ENCODE results near the gene LEAP2. TPM values are rescaled to one million over a fixed set of nuclear protein-coding genes. Genes with fewer than 3 reads are reported as not detected.

Gene LEAP2
- polyA plus RNA-seq, 1 of the 3 experiments (the other 2 are of a cell fraction) = 0.64 TPM

DNA sequence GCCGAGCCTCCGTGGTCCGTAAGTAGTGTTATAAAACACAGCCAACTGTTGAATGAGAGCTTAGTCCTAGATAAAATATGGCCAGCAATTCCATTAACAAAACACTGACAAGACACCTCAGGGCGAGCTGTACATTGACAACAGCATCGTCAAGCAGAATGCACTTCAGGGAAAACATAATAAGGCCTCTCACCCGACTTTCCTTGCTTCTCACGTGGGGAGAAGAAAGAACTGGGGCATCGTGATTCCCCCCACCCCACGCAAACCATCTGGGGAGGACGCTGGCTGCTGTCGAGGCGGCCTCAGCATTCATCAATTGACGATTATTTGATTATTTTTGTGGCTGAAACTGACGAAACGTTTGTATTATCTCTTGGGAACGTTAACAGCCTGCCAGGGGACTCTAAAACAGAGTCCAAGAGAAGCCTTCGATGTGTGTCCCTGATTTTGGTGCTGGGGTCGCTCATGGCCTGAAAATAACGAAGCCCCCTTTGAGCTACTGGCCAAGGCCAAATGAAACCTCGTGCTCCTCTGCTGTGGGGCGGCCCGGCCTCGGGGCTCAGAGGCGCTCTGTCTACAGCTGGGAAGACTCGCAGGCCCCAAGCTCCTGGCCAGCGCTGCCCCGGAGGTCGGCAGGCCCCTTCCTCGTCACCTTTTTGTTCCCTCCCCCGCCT, 7.7 kb upstream of the LEAP2 start:
- H3K4me2 ChIP-seq = peak overlapping the region; percentile 83
- no peaks in the 10 kb centered on the region for H4K20me1 ChIP-seq (ENCODE audit: insufficient read depth)
- WGBS (ENCODE audit: low lambda C conversion rate) = 64% methylated on average over 20 of the region's 30 CpGs
- peaks cover 15 to 21% of the 10 kb centered on the region in 2 experiments for H3K36me3 ChIP-seq (replicated peaks in 1 of 2; ENCODE audit: control insufficient read depth in 1 of 2, insufficient read depth in 2 of 2, low read length in 1 of 2)
- H3K9me3 ChIP-seq = no peaks in the 10 kb centered on the region
- peak; percentile 32 for DNase-seq
- H3K4me3 ChIP-seq (ENCODE audit: low read depth in 2 of 2, low read length in 1 of 2) = peak overlapping the region; percentile 78 to 99
- H3F3A ChIP-seq (replicated peaks; ENCODE audit: insufficient read depth) = peaks cover 4% of the 10 kb centered on the region
- H3K79me2 ChIP-seq (ENCODE audit: insufficient read depth) = peaks cover 18% of the 10 kb centered on the region
- peak overlapping the region; percentile 89 for H2AFZ ChIP-seq (ENCODE audit: low read depth)
- TF ChIP-seq ELF1 (IDR thresholded peaks at IDR 0.05) (no peak), GATA2 (CRISPR knock-in tag; IDR thresholded peaks at IDR 0.05) (no peak), MXI1 (IDR thresholded peaks at IDR 0.05; ENCODE audit: low read depth, low read length) (no peak), EP300 (IDR thresholded peaks at IDR 0.05; ENCODE audit: borderline replicate concordance in 1 of 2, low read depth in 1 of 2, low read length in 1 of 2) (0 out of 4 replicates have a peak, but pooled peaks of 1 of the 2 experiments have one; percentile 6), NFIC (IDR thresholded peaks at IDR 0.05; ENCODE audit: borderline replicate concordance) (no peak), FOXJ3 (CRISPR knock-in tag; IDR thresholded peaks at IDR 0.05) (no peak)
- TF ChIP-seq, protein P1, sequence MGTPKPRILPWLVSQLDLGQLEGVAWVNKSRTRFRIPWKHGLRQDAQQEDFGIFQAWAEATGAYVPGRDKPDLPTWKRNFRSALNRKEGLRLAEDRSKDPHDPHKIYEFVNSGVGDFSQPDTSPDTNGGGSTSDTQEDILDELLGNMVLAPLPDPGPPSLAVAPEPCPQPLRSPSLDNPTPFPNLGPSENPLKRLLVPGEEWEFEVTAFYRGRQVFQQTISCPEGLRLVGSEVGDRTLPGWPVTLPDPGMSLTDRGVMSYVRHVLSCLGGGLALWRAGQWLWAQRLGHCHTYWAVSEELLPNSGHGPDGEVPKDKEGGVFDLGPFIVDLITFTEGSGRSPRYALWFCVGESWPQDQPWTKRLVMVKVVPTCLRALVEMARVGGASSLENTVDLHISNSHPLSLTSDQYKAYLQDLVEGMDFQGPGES (IDR thresholded peaks at IDR 0.05; ENCODE audit: low read depth, low read length) = no peak
- peak overlapping the region; percentile 86 for H3K9ac ChIP-seq
- H3K27me3 ChIP-seq (ENCODE audit: insufficient read depth) = no peaks in the 10 kb centered on the region
- peak overlapping the region; percentile 73 to 92 for H3K27ac ChIP-seq (ENCODE audit: low read depth in 2 of 2, low read length in 1 of 2)
- peaks cover 7 to 14% of the 10 kb centered on the region in 2 experiments; a peak in 3 of 4 replicates for H3K4me1 ChIP-seq (ENCODE audit: control insufficient read depth in 1 of 2, insufficient read depth in 2 of 2, low read depth in 1 of 2, low read length in 1 of 2)
- ChIA-PET POLR2A (interaction anchor here (1.0 to 1.9 kb wide), 7 partner anchors 11 to 186 kb away, joined by 3 to 9 read pairs (median 3); partner anchors contain the start of genes CCNI2, HSPA4 and SHROOM1), CTCF (interaction anchor here (0.8 to 11.1 kb wide), 7 partner anchors 17 to 339 kb away, joined by 3 to 75 read pairs (median 8); partner anchors contain the start of genes KIF3A and SHROOM1)
- H3K9me2 ChIP-seq = no peaks in the 10 kb centered on the region

- Histone ChIP-seq H3K4me2 (peak within 1 kb of the TSS; percentile 83), H4K20me1 (ENCODE audit: insufficient read depth) (no peaks in the 10 kb centered on the region), H3K79me2 (ENCODE audit: insufficient read depth) (peaks cover 18% of the 10 kb centered on the region), H3K36me3 (replicated peaks in 1 of 2; ENCODE audit: control insufficient read depth in 1 of 2, insufficient read depth in 2 of 2, low read length in 1 of 2) (peaks cover 15 to 25% of the 10 kb centered on the region in 2 experiments), H3K27ac (ENCODE audit: low read depth in 2 of 2, low read length in 1 of 2) (peak within 1 kb of the TSS; percentile 73 to 92), H3K9me3 (no peaks in the 10 kb centered on the region), H3F3A (replicated peaks; ENCODE audit: insufficient read depth) (peaks cover 9% of the 10 kb centered on the region), H3K4me1 (ENCODE audit: control insufficient read depth in 1 of 2, insufficient read depth in 2 of 2, low read depth in 1 of 2, low read length in 1 of 2) (peaks cover 7 to 14% of the 10 kb centered on the region in 2 experiments; a peak in 3 of 4 replicates), H3K4me3 (ENCODE audit: low read depth in 2 of 2, low read length in 1 of 2) (peak within 1 kb of the TSS; percentile 78 to 99), H3K27me3 (ENCODE audit: insufficient read depth) (no peaks in the 10 kb centered on the region), H2AFZ (ENCODE audit: low read depth) (peak within 1 kb of the TSS; percentile 89), H3K9ac (peak within 1 kb of the TSS; percentile 86), H3K9me2 (no peaks in the 10 kb centered on the region)
- DNase-seq = peak; percentile 96
- 2% methylated on average over 36 of the region's 55 CpGs for WGBS (ENCODE audit: low lambda C conversion rate)
- ChIA-PET CTCF (interaction anchor here (0.8 to 11.1 kb wide), 9 partner anchors 14 to 340 kb away, joined by 3 to 75 read pairs (median 7); partner anchors contain the start of genes KIF3A and SHROOM1), POLR2A (interaction anchor here (0.8 to 1.9 kb wide), 9 partner anchors 12 to 234 kb away, joined by 3 to 9 read pairs (median 3); partner anchors contain the start of genes CCNI2, HSPA4 and SHROOM1)
- TF ChIP-seq FOSL2 (IDR thresholded peaks at IDR 0.05; ENCODE audit: borderline replicate concordance, low read depth) (no peak), GATA2 (CRISPR knock-in tag; IDR thresholded peaks at IDR 0.05) (no peak), TAF1 (IDR thresholded peaks at IDR 0.05; ENCODE audit: borderline replicate concordance, low read depth, low read length) (peak; percentile 90), GABPA (IDR thresholded peaks at IDR 0.05; ENCODE audit: low read depth) (peak; percentile 92), CHD2 (IDR thresholded peaks at IDR 0.05; ENCODE audit: low read length, partially characterized antibody) (peak; percentile 49), ZBTB33 (IDR thresholded peaks at IDR 0.05; ENCODE audit: borderline replicate concordance, low read depth) (no peak), TCF12 (IDR thresholded peaks at IDR 0.05) (peak; percentile 8; the same call in 1 of the 2 replicates), FOXM1 (IDR thresholded peaks at IDR 0.05; ENCODE audit: low read depth) (no peak), YY1 (IDR thresholded peaks at IDR 0.05; ENCODE audit: low read depth) (no peak), NRF1 (IDR thresholded peaks at IDR 0.05; ENCODE audit: low read depth, low read length) (no peak), NFIC (IDR thresholded peaks at IDR 0.05; ENCODE audit: borderline replicate concordance) (no peak)
- TF ChIP-seq, protein P2, sequence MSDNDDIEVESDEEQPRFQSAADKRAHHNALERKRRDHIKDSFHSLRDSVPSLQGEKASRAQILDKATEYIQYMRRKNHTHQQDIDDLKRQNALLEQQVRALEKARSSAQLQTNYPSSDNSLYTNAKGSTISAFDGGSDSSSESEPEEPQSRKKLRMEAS (IDR thresholded peaks at IDR 0.05; ENCODE audit: low read depth) = peak; percentile 83
- TF ChIP-seq, protein P3, sequence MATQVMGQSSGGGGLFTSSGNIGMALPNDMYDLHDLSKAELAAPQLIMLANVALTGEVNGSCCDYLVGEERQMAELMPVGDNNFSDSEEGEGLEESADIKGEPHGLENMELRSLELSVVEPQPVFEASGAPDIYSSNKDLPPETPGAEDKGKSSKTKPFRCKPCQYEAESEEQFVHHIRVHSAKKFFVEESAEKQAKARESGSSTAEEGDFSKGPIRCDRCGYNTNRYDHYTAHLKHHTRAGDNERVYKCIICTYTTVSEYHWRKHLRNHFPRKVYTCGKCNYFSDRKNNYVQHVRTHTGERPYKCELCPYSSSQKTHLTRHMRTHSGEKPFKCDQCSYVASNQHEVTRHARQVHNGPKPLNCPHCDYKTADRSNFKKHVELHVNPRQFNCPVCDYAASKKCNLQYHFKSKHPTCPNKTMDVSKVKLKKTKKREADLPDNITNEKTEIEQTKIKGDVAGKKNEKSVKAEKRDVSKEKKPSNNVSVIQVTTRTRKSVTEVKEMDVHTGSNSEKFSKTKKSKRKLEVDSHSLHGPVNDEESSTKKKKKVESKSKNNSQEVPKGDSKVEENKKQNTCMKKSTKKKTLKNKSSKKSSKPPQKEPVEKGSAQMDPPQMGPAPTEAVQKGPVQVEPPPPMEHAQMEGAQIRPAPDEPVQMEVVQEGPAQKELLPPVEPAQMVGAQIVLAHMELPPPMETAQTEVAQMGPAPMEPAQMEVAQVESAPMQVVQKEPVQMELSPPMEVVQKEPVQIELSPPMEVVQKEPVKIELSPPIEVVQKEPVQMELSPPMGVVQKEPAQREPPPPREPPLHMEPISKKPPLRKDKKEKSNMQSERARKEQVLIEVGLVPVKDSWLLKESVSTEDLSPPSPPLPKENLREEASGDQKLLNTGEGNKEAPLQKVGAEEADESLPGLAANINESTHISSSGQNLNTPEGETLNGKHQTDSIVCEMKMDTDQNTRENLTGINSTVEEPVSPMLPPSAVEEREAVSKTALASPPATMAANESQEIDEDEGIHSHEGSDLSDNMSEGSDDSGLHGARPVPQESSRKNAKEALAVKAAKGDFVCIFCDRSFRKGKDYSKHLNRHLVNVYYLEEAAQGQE (IDR thresholded peaks at IDR 0.05; ENCODE audit: low read depth, low read length) = no peak; the same call in 1 of the 2 replicates
These were observed 7.0 kb upstream of the LEAP2 start, which contains the start of the genes GDF9 and UQCRQ for GRCh38 chr5:132866342-132867045. Gene GDF9, minus strand, starts transcription at chr5:132866469. Its CDS starts 1,936 bp downstream, at chr5:132864533. Gene UQCRQ, plus strand, starts transcription at chr5:132866642. Its CDS starts 240 bp downstream, at chr5:132866882.
